Measurements from ENCODE around the gene TTLL10. TPM values are rescaled to one million over a fixed set of nuclear protein-coding genes. Genes with fewer than 3 reads are reported as not detected.

Gene TTLL10
- total and polyA plus RNA-seq, 2 of the 8 experiments (the other 6 are each of a cell fraction or from before 2014, with no cell fraction given) = 1.1 to 1.7 TPM

GRCh38 chr1:1216770-1217620 lies 43.3 kb downstream of the TTLL10 start (continued):
- TF ChIP-seq E2F6 (IDR thresholded peaks at IDR 0.05) (no peak), SUZ12 (IDR thresholded peaks at IDR 0.05; ENCODE audit: low read length) (no peak), EZH2 (IDR thresholded peaks at IDR 0.05; ENCODE audit: low read depth, low read length, severe bottlenecking) (no peak), TCF12 (IDR thresholded peaks at IDR 0.05; ENCODE audit: low read depth, low read length) (no peak), POU5F1 (IDR thresholded peaks at IDR 0.05; ENCODE audit: low read depth, low read length) (no peak)

Data from H1 (cell line).